WI38 (cell line): ENCODE data around the gene ICAM3.
"Not testable (repeated sequence)": the region's sequence is repeated elsewhere in the genome, so short reads cannot be mapped to it uniquely, and the experiment has no call there.

ENCODE experiments used
- H3K4me3 ChIP-seq: 2 replicates; pipeline ENCODE4 v1.5.1; 2011; ENCODE audit warnings: low read depth, mild to moderate bottlenecking, control low read depth, low read length
- TF ChIP-seq, protein P1 (sequence below): IDR thresholded peaks from 2 replicates; pipeline ENCODE4 v1.5.1; 2012; ENCODE audit warnings: low read depth, mild to moderate bottlenecking, control low read depth, low read length

The ICAM3 gene

DNA sequence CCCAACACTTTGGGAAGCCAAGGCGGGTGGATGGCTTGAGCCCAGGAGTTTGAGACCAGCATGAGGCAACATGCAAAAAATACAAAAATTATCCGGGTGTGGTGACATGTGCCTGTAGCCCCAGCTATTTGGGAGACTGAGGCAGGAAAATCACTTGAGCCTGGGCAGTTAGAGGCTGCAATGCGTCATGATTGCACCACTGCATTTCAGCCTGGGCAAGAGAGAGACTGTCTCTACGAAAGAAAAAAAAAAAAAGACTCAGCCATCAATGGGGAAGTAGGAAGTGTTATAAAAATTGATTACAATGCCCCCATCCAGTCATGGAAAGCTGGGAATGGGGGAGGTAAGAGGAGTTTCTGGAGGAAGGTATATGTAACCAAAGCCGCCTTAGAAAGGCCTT lies 35.5 kb upstream of the ICAM3 start:
- H3K4me3 ChIP-seq = no peak overlapping the region
- TF ChIP-seq, protein P1, sequence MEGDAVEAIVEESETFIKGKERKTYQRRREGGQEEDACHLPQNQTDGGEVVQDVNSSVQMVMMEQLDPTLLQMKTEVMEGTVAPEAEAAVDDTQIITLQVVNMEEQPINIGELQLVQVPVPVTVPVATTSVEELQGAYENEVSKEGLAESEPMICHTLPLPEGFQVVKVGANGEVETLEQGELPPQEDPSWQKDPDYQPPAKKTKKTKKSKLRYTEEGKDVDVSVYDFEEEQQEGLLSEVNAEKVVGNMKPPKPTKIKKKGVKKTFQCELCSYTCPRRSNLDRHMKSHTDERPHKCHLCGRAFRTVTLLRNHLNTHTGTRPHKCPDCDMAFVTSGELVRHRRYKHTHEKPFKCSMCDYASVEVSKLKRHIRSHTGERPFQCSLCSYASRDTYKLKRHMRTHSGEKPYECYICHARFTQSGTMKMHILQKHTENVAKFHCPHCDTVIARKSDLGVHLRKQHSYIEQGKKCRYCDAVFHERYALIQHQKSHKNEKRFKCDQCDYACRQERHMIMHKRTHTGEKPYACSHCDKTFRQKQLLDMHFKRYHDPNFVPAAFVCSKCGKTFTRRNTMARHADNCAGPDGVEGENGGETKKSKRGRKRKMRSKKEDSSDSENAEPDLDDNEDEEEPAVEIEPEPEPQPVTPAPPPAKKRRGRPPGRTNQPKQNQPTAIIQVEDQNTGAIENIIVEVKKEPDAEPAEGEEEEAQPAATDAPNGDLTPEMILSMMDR = no peak

DNA sequence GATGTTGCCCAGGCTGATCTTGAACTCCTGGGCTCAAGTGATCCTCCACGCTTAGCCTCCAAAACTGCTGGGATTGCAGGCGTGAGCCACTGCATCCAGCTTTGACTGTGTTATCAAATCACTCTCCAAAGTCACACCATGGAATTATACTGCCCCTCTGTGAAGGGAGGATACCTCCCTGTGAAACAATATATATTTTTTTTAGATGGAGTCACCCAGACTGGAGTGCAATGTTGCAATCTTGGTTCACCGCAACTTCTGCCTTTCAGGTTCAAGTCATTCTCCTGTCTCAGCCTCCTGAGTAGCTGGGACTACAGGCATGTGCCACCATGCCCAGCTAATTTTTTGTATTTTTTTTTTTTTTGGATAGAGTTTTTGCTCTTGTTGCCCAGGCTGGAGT lies 33.3 kb upstream of the ICAM3 start:
- H3K4me3 ChIP-seq = no peak overlapping the region
- TF ChIP-seq, protein P1 = no peak

DNA sequence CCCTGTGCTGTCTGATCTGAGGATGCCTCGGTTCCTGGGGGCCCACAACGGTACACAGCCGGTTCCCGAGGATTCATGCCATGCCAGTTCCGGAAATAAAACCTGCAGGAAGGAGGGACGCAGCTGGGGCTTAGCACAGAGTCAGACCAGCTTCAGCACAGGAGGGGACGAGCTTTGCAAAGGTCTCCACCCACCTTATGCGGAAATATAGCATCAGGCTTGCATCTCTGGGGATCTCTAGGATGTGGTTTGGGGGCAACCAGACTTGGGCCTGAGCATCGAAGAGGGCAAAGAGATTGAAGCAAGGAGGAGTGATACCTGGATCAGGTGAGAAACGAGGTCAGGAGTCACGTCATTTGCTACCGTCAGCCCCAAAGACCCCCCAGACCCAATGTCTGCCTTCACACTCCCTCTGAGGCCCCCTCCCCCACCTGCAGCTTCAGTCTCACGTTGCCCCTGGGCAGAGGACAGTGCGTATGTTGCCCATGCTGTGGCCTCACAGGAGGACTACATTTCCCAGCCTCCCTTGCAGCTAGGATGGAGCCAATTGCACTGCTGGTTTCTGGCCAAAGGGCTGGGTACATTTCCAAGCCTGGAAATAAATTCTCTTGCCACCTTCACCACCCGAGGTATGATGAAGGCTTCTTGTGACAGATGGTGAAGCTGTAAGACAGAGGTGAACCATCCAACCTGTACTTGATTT lies 28.8 kb upstream of the ICAM3 start:
- TF ChIP-seq, protein P1 = no peak
- no peak overlapping the region for H3K4me3 ChIP-seq

DNA sequence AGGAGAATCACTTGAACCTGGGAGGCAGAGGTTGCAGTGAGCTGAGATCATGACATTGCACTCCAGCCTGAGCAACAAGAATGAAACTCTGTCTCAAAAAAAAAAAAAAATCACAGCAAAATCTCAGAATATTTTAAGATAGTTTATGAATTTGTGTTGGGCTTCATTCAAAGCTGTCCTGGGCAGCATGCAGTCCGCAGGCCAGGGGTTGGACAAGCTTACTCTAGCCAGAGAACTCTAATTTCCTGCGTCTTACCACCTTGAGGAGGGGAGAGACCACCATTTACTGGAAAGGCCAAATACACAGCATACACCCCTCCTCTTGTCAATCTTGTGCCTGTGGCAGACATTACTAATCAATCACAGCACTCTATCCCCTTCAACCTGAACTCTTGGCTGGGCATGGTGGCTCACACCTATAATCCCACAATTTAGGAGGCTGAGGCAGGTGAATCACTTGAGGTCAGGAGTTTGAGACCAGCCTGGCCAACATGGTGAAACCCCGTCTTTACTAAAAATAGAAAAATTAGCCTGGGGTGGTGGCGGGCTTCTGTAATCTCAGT lies 27.6 kb upstream of the ICAM3 start:
- not testable (repeated sequence) for H3K4me3 ChIP-seq

DNA sequence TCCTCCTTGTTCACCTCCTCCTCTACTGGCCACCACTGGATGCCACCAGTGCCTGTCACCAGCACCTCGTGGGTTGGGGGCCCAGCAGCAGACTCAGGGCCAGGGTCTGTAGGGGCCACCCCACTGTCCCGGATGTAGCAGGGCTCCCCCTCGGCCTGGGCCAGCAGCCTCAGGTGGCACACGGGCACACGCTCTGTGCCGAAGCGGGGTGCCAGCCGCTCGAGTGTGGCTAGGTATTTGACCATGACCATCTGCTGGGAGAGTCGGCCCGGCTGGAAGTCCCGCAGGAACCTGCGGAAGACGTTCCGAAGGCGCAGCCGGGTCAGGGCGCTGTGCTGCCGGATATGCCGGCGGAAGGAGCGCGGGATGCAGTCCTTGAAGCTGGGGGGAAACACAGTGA lies 26.1 kb upstream of the ICAM3 start:
- TF ChIP-seq, protein P1 = no peak

DNA sequence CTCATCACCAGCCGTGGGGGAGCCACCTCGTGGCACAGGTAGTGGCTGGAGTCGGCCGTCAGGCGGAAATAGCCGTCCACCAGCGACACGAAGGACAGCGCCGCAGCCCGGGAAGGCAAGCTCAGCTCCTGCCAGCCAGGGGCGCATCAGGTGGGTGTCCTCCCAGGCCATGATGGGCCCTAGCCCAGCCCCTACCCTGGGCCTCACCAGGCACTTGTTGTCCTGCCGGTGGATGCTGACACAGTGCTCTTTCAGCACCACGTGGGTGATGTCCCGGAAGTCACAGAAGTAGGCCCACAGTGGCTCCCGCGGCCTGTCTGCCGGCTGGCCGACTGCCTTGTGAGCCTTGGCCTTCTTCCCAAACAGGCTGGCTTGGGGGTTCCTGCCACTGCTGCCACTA lies 25.2 kb upstream of the ICAM3 start:
- no peak overlapping the region for H3K4me3 ChIP-seq
- TF ChIP-seq, protein P1 = no peak

More for the DNA sequence above, 26.1 kb upstream of the ICAM3 start:
- no peak overlapping the region for H3K4me3 ChIP-seq

DNA sequence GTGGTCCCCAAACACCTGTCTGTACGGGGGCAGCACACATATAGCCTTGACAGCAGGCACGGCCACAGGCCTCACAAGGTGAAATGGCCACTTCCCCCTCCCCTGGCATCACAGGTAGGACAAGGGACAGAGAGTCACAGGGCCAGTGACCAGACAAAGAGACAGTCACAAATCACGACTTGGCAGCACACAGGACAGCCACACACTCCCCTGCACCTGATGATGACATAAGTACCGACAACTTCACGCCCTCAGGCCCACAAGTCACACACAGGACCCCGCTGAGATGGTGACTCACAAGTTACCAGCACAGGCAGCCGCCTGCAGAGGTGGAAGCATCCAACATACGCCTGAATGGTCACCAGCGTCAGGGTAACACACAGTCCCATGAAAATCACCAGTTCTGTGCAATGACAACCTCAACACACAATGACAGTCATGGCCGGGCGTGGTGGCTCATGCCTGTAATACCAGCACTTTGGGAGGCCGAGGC lies 24.4 kb upstream of the ICAM3 start:
- TF ChIP-seq, protein P1 = no peak
- no peak overlapping the region for H3K4me3 ChIP-seq
